G401 (cell line): ENCODE results near the gene ERBB2. TPM values are rescaled to one million over a fixed set of nuclear protein-coding genes. Genes with fewer than 3 reads are reported as not detected.
"Not testable (repeated sequence)": the region's sequence is repeated elsewhere in the genome, so short reads cannot be mapped to it uniquely, and the experiment has no call there.

Experiments used
- DNase-seq: peaks from one replicate; pipeline ENCODE4 v3.0.0-alpha.2; 2015; ENCODE audit warnings: low spot score
- in situ Hi-C: cut with HindIII; loops from 2 replicates; pipeline ENCODE4 v1.10.0; 2016; ENCODE audit warnings: low sequenced_read_pairs, mixed read lengths
- total RNA-seq: library from RNA; depleted of rRNA; stranded (reverse); fragments of >200 nt; shearing (Covaris generic); gene quantifications from 2 replicates; pipeline ENCODE4 v1.2.3, GENCODE V29; 2014

ERBB2 gene
- total RNA-seq, 1 experiment from 2014 or later = 44.7 TPM

GRCh38 chr17:39715375-39716072 lies 15.7 kb downstream of the ERBB2 start:
- in situ Hi-C loops = no loop called here
- DNase-seq = no peak

GRCh38 chr17:39716073-39716818 lies 16.4 kb downstream of the ERBB2 start:
- in situ Hi-C loops = no loop called here
- no peak for DNase-seq

DNA sequence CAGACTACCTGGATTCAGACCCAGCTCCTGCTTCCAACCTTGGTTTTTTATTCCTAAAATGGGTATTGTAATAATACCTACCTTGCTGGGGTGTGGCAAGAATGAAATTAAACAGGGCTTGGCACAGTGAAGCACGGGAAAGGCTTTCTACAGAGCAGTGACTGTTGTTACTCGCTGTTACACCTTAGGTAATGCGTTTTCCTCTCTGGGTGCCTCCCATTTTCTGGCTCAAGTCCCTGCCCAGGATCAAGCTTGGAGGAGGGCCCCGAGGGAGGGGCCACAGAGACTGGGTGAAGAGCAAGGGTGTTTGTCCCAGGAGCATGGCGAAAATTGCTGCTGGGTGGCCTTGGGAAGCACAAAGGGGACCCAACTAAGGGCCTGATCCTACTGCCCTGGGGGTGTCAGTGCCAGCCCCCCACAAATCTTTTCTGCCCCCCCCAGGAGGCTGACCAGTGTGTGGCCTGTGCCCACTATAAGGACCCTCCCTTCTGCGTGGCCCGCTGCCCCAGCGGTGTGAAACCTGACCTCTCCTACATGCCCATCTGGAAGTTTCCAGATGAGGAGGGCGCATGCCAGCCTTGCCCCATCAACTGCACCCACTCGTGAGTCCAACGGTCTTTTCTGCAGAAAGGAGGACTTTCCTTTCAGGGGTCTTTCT lies 17.1 kb downstream of the ERBB2 start:
- in situ Hi-C loops = no loop called here

GRCh38 chr17:39717660-39718059 lies 17.8 kb downstream of the ERBB2 start:
- no peak for DNase-seq
- in situ Hi-C loops = no loop called here

More for the DNA sequence above, 17.1 kb downstream of the ERBB2 start:
- DNase-seq = no peak

DNA sequence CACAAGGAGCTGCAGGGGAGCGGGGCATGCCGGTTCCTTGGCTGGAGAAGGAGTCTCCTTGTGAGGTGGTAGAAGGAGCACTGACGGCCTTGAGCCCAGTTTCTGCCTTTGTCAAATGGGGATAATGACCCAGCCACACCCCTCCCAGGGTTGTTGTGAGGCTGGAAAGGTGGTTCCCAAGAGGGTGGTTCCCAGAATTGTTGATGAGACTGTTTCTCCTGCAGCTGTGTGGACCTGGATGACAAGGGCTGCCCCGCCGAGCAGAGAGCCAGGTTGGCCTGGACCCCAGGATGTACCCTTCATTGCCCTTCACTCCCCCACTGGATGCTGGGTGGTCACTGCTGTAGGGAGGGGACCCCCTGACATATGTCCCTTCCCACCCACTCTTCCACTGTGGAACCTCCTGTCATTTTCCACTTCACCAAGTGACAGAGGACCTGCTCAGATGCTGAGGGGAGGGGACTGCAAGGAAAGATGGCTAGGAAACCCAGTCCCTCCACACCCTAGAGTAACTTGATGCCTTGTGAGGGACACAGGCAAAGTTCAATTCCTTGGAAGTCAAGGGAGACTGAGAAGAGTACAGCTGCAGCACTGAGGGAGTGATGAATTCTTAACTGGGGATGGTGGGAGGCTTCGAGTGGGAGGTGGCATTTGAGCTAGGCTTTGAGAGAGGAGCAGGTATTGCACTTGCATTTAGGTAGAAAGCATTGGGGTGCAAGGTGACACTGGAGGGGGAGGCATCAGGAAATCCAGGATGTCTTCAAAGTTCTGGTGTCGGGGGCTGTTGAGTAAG lies 19.9 kb downstream of the ERBB2 start:
- no peak for DNase-seq
- in situ Hi-C loops = no loop called here

GRCh38 chr17:39722104-39722503 lies 22.2 kb downstream of the ERBB2 start:
- in situ Hi-C loops = no loop called here
- DNase-seq = no peak

DNA sequence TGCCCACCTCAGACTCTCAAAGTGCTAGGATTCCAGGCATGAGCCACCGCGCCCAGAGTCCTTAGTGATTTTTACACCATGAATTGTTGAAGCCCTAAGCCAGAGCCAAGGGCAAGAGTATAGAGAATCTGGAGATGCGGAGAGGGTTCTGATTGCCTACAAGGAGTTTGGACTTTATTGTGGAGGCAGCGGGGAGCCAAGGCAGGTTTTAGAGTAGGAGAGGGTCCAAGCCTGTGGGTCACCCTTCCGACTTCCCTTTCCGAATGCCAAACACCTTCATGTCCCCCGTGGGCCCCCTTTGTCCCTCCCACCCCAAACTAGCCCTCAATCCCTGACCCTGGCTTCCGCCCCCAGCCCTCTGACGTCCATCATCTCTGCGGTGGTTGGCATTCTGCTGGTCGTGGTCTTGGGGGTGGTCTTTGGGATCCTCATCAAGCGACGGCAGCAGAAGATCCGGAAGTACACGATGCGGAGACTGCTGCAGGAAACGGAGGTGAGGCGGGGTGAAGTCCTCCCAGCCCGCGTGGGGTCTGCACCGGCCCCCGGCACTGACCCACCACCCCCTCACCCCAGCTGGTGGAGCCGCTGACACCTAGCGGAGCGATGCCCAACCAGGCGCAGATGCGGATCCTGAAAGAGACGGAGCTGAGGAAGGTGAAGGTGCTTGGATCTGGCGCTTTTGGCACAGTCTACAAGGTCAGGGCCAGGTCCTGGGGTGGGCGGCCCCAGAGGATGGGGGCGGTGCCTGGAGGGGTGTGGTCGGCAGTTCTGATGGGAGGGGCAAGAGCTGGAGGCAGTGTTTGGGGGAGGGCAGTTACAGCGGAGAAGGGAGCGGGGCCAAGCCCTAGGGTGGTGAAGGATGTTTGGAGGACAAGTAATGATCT lies 23.3 kb downstream of the ERBB2 start:
- DNase-seq = no peak
- in situ Hi-C loops = no loop called here

- in situ Hi-C loops = no loop called here
- no peak for DNase-seq
Measured at GRCh38 chr17:39724731-39725130, 24.9 kb downstream of the ERBB2 start.

DNA sequence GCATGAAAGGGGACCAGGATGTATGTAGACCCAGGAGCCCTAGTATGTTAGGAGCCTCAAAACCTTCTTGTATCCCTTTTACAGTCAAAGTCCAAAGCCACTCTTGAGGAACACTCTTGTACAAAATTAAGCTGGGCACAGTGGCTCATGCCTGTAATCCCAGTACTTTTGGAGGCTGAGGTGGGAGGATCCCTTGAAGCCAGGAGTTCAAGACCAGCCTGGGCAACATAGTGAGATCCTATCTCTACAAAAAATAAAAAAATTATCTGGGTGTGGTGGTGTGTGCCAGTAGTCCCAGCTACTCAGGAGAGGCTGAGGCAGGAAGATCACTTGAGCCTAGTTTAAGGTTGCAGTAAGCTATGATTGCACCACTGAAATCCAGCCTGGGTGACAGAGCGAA lies 26.1 kb downstream of the ERBB2 start:
- DNase-seq, in situ Hi-C loops: not testable (repeated sequence)

DNA sequence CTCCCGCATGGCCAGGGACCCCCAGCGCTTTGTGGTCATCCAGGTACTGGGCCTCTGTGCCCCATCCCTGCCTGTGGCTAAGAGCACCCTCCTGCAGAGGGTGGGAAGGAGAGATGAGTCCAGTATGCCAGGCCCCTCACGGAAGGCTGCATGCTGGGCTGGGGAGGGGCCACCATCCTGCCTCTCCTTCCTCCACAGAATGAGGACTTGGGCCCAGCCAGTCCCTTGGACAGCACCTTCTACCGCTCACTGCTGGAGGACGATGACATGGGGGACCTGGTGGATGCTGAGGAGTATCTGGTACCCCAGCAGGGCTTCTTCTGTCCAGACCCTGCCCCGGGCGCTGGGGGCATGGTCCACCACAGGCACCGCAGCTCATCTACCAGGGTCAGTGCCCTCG lies 26.8 kb downstream of the ERBB2 start:
- in situ Hi-C loops = no loop called here
- DNase-seq = no peak

GRCh38 chr17:39727556-39727955 lies 27.7 kb downstream of the ERBB2 start:
- no peak for DNase-seq
- in situ Hi-C loops = no loop called here

GRCh38 chr17:39729280-39729851 lies 29.5 kb downstream of the ERBB2 start:
- in situ Hi-C loops = no loop called here
- no peak for DNase-seq

- DNase-seq = peak; percentile 85
- in situ Hi-C loops = no loop called here
Measured at GRCh38 chr17:39730095-39730921, 30.4 kb downstream of the ERBB2 start, which contains the start of gene MIEN1. MIEN1 (minus strand) TSS chr17:39730532; CDS start chr17:39730495, 37 bp downstream.

GRCh38 chr17:39732586-39732985 lies 32.7 kb downstream of the ERBB2 start:
- DNase-seq = no peak
- in situ Hi-C loops = no loop called here

DNA sequence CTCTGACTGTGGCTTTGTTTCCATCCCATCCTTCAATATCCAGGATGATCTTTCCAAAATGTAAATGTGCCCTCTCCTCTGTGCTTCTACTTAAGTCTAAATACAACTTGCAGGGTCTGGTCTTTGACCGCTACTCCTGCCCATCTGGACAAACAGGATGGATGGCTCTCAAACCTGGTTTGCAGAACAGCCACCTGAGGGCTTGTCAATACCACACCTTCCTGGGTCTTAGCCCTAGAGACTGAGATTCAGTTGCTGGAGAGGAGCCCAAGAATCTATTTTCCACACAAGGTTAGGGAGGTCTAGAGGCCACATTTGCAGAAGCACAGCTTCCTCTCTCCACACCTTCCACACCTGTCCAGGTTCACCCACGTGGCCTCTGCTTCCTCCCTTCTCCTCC lies 36.0 kb downstream of the ERBB2 start:
- DNase-seq = no peak
- in situ Hi-C loops = no loop called here

DNA sequence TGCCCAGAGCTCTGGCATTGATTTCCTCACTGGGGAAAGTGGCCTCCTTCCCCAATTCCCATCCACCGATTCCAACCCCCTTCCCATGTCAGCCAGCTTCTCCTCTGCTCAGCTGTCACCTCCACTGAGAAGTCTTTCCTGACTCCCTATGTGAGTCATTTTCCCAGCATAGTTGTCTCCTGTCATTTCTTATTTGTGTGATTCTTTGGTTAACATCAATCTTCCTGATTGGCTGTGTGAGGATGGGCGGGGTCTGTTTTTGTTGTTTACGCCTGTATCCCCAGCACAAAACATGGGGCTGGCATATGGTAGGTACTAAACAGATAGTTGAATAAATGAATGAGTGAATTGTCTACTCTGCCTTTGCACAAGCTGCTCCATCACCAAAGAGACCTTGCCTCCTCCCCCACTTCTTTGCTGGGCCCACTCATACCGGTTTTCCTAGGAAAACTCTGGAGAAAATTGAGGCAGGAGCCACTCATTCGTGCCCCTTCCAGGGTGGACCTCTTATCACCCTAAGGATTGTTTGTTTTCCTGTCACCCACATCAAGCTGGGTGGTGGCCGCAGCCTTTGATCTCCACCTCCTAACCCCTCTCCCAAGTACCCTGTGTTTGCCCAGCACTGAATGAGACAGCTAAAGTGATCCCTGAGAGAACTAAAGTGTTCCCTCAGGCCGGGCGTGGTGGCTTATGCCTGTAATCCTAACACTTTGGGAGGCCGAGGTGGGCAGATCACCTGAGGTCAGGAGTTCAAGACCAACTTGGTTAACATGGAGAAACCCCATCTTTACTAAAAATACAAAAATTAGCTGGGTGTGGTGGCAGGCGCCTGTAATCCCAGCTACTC lies 36.7 kb downstream of the ERBB2 start:
- no peak for DNase-seq
- in situ Hi-C loops = no loop called here
